ENCODE results near the gene NFIA. TPM values are rescaled to one million over a fixed set of nuclear protein-coding genes. Genes with fewer than 3 reads are reported as not detected.

Gene NFIA
- total RNA-seq, 1 donor from 2014 or later, result 16.2 TPM

GRCh38 chr1:61310057-61310456 lies 227.7 kb downstream of the NFIA start:
- DNase-seq (ENCODE audit: low spot score), result no peak
- Mint-ChIP-seq H3K27me3 (ENCODE audit: unreplicated experiment) (peaks cover 3% of the 10 kb centered on the region), H3K4me1 (ENCODE audit: unreplicated experiment) (peaks cover 2% of the 10 kb centered on the region), H3K4me3 (ENCODE audit: unreplicated experiment) (no peak overlapping the region), H3K27ac (ENCODE audit: unreplicated experiment) (no peak overlapping the region), H3K36me3 (ENCODE audit: low read depth, unreplicated experiment) (no peaks in the 10 kb centered on the region), H3K9me3 (ENCODE audit: unreplicated experiment) (no peaks in the 10 kb centered on the region)
- TF ChIP-seq CTCF (IDR thresholded peaks at IDR 0.05; ENCODE audit: unreplicated experiment), result no peak

DNA sequence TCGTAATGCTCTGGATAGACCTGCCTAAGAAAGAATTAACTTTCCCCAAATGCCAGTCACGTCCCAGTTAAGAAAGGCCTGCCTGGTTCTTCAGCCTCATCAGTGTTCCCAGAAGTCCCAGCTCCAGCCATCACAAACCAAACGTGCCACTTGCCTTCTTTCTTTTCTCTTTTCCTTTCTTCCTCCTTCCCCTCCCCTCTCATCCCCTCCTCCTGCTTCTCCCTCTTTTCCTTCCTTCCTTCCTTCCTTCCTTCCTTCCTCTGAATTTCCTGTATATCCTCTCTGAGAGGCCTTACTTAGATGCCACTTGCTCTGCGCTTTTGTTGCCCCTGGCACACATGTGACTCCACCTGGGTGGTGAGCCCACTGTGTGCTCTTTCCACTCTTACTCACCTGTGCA lies 228.2 kb downstream of the NFIA start:
- Mint-ChIP-seq H3K27ac (ENCODE audit: unreplicated experiment) (no peak overlapping the region), H3K36me3 (ENCODE audit: low read depth, unreplicated experiment) (no peaks in the 10 kb centered on the region), H3K9me3 (ENCODE audit: unreplicated experiment) (no peaks in the 10 kb centered on the region), H3K27me3 (ENCODE audit: unreplicated experiment) (peaks cover 3% of the 10 kb centered on the region), H3K4me1 (ENCODE audit: unreplicated experiment) (peaks cover 2% of the 10 kb centered on the region), H3K4me3 (ENCODE audit: unreplicated experiment) (no peak overlapping the region)
- no peak for DNase-seq (ENCODE audit: low spot score)
- no peak for TF ChIP-seq CTCF (IDR thresholded peaks at IDR 0.05; ENCODE audit: unreplicated experiment)

DNA sequence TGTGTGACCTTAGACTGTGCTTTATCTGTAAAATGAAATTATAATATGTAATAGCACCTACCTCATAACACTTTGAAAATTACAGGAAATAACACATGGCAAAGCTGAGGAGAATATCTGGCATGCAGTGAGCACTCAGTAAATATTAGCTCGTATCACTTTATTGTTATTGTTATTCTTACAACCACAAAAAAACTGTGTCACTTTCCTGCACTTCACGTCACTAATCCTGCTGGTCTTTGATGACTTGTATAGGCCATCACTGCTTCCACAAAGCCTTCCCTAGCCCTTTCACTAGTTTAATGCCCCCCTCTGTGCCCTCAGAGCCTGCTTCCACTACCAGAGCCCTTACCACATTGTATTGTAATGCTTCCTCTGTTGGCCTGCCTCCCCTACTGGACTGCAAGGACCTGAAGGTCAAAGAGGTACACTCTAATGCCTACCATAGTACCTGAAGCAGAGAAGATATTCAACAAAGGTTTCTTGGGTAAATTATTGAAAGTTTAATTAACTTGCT lies 231.6 kb downstream of the NFIA start:
- TF ChIP-seq CTCF (IDR thresholded peaks at IDR 0.05; ENCODE audit: unreplicated experiment), result no peak

GRCh38 chr1:61315011-61315410 lies 232.7 kb downstream of the NFIA start:
- H3K4me1 Mint-ChIP-seq (ENCODE audit: unreplicated experiment), result peaks cover 8% of the 10 kb centered on the region
- DNase-seq (ENCODE audit: low spot score), result no peak
- no peak overlapping the region for H3K27ac Mint-ChIP-seq (ENCODE audit: unreplicated experiment)
- H3K4me3 Mint-ChIP-seq (ENCODE audit: unreplicated experiment), result no peak overlapping the region
- H3K27me3 Mint-ChIP-seq (ENCODE audit: unreplicated experiment), result no peaks in the 10 kb centered on the region
- no peaks in the 10 kb centered on the region for H3K9me3 Mint-ChIP-seq (ENCODE audit: unreplicated experiment)
- TF ChIP-seq CTCF (IDR thresholded peaks at IDR 0.05; ENCODE audit: unreplicated experiment), result no peak
- H3K36me3 Mint-ChIP-seq (ENCODE audit: low read depth, unreplicated experiment), result no peaks in the 10 kb centered on the region

More for the DNA sequence above, 231.6 kb downstream of the NFIA start:
- H3K27me3 Mint-ChIP-seq (ENCODE audit: unreplicated experiment), result no peaks in the 10 kb centered on the region
- H3K27ac Mint-ChIP-seq (ENCODE audit: unreplicated experiment), result no peak overlapping the region
- H3K4me1 Mint-ChIP-seq (ENCODE audit: unreplicated experiment), result no peaks in the 10 kb centered on the region
- H3K36me3 Mint-ChIP-seq (ENCODE audit: low read depth, unreplicated experiment), result no peaks in the 10 kb centered on the region
- no peak for DNase-seq (ENCODE audit: low spot score)
- H3K4me3 Mint-ChIP-seq (ENCODE audit: unreplicated experiment), result no peak overlapping the region
- H3K9me3 Mint-ChIP-seq (ENCODE audit: unreplicated experiment), result no peaks in the 10 kb centered on the region

- no peak for DNase-seq (ENCODE audit: low spot score)
- Mint-ChIP-seq H3K9me3 (ENCODE audit: unreplicated experiment) (no peaks in the 10 kb centered on the region), H3K27ac (ENCODE audit: unreplicated experiment) (no peak overlapping the region), H3K4me1 (ENCODE audit: unreplicated experiment) (peaks cover 14% of the 10 kb centered on the region), H3K4me3 (ENCODE audit: unreplicated experiment) (no peak overlapping the region), H3K36me3 (ENCODE audit: low read depth, unreplicated experiment) (no peaks in the 10 kb centered on the region), H3K27me3 (ENCODE audit: unreplicated experiment) (no peaks in the 10 kb centered on the region)
- TF ChIP-seq CTCF (IDR thresholded peaks at IDR 0.05; ENCODE audit: unreplicated experiment), result no peak
Measured at GRCh38 chr1:61316493-61316892, 234.1 kb downstream of the NFIA start.

Measured in endothelial cell (in vitro differentiated cells).